ENCODE results near the gene CEP41.

CEP41 gene, protein sequence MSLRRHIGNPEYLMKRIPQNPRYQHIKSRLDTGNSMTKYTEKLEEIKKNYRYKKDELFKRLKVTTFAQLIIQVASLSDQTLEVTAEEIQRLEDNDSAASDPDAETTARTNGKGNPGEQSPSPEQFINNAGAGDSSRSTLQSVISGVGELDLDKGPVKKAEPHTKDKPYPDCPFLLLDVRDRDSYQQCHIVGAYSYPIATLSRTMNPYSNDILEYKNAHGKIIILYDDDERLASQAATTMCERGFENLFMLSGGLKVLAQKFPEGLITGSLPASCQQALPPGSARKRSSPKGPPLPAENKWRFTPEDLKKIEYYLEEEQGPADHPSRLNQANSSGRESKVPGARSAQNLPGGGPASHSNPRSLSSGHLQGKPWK

DNA sequence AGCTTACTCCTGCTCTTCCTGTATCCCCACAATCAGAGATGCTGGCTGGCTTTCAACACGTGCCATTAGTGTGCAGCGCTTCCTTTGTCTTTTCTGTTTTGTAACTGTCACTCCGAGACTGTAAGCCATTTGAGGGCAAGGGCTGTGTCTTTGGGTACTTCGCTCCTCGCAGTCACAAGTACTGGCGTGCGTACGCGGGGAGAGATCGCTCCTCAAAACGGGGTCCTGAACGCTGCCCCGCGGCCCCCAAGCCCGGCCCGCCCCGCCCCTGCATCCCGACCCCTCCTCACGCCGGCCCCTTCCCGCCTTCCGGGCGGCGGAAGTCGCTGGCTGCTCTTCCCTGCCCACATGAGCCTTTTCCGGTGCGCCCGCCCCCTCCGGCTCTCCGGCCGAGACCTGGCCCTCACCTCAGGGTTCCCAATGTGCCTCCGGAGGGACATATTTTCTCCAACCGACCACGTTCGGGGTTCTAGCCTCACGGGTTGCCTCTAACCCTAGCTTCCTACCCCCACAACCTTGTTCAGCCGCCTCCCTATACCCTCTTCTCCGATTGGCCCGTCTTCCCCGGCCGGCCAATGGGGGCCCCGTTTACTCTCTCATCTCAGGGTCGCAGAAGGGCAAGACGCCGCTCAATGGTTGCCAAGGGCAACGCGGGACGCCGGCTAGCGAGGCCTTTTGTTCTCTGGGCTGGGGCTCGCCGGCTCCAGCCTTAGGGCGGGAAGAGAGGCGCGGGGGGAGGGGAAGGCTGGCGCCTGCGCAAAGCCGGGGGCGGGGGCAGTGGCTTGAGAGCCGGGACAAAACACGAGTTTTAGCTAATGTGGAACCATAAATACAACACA, at the start of gene CEP41:
TSS of gene CEP41 (minus strand) at position 490 of the 839 bp plus-strand sequence. CDS start at position 440, 50 bp downstream.
- DNase-seq (ENCODE audit: low read depth): peak; percentile 98

DNA sequence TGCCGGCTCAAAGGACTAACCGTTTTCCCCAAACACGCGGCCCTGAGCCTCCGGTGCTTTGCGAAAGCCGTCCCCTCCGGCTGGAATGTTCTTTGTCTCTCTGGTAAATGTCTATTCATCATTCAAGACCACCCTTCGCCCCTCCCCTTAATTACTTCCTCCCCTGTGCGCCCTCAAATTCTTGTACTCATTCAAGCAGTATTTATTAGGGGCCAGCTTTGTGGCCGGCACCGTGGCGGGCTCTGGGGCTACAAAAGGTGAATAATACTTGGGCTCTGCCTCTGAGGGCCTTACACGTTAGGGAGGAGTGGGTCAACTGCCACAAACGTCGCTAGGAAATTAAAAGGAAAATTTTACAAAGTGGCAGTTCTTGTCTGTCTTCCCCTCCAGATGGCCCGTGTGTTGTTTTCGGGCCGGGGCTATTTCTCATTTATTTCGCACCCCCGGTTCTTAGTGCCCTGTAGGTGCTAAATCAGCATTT, 49.5 kb upstream of the CEP41 start:
- DNase-seq (ENCODE audit: low read depth): no peak

DNA sequence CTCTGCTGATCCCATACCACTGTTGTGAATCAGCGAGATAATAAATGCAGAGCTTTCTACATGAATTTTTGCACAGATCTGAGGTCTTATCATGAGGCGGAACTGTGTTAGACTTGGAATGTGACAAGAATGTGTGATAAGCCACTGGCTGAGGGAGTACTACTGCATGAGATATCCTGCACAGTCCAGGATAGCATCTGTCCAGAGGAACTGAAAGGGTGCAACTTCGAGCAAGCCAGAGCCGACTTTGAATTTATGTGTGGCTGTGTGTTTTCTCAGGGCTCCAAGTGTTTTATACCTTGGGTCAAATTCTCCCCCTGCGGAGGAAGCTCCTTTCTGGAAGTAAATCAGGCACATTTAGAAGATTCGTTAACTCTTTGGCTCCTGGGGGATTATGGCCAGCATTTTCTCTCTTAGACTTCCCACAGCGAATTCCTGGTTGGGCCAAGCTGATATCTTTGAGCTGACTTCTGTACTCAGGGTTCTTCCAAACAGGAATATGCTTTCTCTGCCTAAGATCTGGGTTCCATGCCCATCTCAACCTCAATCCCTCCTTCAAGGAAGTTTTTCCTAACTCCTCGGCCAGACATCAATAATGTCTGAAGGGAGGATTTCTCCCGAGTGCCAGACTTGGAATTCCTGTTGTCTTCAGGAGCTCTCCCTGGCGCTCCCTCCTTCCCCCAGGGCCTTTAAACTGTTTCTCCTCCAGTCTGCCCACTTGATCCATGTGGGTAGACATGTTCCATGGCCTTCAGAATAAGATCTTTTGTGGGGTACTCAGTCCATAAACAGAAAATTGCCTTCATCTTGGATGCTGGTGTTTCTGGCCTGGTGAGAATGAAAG, 48.5 kb upstream of the CEP41 start:
- DNase-seq (ENCODE audit: low read depth): peak; percentile 91

DNA sequence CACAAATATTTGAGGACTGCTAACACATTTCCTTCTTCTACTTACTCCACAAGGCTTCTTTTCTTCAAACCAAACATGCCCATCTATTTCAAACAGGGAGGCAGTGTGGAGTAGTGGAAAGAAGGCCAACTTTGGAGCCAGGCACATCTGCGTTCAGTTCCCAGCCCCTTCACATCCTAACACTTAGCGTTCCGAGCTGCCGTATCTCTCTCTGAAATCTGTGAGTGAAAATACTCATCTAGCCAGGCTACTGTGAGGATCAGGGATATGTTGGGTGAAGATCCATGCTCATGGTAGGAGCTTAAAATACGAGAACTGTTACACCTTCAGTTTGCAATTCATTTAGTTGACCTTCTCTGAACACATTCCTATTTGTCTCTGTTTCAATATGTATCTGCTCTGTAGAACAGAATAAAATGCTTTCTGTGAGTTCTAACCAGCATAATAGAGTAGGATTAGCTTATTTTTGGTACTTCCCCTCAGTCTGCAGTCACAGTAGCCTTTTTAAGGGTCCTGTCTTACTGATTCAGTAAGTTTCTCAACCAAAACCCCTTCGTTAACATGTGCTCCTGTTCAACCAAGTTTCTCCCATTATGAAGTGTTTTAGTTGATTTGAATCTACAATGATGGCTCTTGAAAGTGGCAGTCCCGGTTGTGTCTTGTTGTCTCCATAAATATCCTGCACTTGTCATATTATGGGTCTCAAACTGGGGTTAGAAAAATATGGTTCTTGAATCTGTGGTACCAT, 47.8 kb upstream of the CEP41 start:
- DNase-seq (ENCODE audit: low read depth): peak; percentile 33

DNA sequence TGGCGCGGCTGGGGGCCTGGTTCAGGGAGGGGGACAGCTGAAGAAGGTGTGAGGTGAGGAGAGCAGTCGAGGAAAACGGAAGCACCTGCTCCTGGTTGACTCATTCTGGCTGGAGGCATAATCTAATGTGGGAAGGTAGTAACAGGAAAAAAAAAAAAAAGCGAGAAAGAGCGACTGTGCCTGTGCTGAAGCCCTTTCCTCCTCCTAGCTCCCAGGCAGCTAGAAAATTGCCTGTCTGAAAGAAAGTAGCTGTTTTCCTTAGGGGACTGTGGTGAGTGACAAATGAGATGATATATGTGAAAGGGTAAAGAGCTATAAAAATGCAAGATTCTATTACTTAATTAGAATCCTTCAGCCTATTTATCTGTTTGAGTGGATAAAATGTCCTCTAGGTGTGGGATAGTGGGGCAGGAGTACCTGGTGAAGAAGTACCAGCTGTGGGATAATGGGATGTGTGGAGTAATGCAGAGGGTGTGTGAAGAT, 46.2 kb upstream of the CEP41 start:
- DNase-seq (ENCODE audit: low read depth): no peak

DNA sequence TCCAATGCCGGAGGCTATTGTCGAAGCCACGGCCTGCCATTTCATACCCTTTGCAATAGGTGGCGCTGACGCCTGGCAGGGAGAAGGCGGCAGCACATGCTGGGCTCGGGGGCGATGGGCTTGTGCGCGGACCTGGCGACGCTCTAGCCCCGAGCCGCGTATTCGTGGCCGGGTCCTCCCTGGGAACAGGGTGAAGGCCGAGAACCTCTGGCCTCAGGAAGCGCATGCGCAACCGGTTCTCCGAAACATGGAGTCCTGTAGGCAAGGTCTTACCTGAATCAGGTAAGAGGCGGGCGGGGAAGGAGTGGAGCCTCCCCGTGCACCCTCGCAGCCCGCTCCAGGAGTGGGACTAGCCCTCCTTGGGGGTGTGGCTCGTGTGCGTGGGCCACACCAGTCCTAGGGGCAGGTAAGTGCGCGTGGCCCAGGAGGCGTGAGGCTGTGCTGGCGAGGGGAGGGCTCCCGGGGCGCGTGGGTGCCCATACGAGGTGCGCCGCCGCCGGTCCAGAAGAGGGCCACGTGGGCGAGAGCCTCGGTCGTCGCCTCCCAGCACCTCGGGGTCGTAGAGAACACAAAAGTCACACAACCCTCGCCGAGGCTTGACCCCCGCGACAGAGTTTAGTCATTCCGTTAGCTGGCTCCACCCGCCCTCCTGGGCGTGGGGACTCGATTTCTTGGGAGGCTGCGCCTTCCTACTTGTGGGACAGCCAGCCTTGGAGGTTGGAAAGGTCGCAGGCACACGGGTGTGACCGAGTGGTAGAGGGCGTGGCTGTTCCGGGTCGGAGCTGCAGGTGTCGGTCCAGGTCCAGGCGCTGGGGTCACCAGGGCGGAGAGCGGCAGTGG, 45.5 kb upstream of the CEP41 start:
- peak; percentile 5 for DNase-seq (ENCODE audit: low read depth)

DNA sequence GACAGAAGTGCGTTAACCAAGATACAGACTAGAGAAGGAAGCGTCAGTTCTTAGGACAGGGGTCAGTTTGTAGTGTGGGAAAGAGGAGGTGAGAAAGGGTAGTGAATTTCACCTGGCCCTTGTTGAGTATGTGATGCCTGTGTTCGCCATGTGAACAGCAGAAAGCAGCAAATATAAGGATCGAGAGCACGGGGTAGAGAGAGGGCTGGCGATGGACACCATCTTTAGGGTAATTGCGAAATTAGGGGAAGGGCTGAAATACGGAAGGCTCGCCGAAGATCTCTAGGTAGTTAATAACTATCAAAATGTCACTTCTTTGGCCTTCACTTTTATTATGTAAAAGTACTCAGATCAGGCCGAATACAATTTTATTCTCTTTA, 44.9 kb upstream of the CEP41 start:
- DNase-seq (ENCODE audit: low read depth): no peak

DNA sequence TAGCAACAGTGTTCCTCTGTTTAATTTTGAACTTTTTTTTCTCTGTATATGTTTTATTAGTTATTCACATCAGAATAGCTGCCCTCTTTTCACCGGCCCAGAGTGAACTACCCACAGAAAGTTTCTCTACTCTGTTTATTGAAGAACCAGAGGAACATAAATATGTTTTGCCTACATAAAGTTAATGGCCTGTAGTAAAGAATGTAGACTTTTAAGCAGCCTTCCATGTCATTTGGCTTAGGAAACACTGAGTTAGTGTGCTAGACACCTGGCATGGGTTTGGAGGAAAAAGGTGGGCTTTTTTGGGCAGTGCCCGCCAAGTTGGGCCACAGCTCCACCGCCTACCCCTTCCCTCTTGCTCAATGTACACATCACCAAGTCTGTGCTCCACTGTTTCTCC, 42.2 kb upstream of the CEP41 start:
- DNase-seq (ENCODE audit: low read depth): no peak

DNA sequence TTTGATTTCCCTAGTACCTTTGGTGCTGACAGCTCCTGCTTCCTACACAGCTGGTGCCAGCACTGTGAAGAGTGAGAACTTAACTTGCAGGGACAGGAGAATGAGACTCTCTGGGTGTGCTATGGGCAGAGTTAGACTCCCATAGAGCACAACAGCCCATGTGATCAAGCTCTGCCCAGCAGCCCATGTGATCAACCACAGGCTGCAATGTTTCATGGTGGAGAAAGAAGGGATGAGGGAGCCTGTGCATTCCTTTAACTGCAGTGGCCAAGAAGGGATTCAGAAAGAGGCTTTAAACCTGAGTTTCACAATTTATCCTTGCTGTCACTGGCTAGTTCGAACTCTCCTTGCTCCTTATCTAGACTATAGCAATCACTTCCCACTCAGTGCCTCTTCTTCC, 41.1 kb upstream of the CEP41 start:
- DNase-seq (ENCODE audit: low read depth): peak; percentile 32

DNA sequence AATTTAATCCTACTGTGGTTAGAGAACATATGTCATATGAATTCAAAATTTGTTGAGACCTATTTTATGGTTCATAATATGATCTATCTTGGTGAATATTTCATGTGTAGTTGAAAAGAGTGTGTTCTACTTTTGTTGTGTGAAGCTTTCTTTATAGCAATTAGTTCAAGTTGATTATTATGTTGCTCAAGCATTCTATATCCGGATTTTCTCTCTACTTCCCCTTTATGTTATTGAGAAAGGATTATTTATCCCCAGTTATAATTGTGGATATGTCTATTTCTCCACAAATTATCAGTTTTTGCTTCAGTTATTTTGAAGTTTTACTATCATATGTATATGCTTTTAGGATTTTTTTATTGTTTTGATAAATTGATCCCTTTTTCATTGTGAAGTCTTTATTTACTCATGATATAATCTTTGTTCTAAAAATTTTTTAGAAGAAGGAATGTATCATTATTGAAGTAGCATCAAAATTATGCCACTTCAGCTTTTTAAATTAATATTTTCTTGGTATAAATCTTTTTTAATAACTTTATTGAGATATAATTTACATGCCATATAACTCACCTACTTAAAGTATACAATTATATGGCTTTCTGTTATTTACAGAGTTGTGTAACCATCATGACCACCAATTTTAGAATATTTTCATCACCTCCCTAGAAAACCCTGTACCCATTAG, 39.0 kb upstream of the CEP41 start:
- DNase-seq (ENCODE audit: low read depth): no peak

DNA sequence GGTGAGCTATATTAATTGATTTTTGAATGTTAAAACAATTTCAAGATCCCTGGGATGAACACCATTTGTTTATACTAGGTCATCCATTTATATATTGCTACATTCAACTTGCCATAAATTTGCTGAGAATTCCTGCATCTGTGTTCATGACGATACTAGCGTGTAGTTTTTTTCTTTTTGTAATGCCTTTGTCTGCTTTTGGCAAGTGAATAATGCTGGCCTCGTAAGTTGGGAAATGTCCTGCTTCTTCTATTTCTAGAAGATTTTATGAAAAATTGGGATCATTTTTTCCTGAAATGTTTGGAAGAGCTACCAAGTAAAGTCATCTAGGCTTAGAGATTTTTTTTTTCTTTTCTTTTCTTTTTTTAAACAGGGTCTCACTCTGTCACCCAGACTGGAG, 38.2 kb upstream of the CEP41 start:
- no peak for DNase-seq (ENCODE audit: low read depth)

DNA sequence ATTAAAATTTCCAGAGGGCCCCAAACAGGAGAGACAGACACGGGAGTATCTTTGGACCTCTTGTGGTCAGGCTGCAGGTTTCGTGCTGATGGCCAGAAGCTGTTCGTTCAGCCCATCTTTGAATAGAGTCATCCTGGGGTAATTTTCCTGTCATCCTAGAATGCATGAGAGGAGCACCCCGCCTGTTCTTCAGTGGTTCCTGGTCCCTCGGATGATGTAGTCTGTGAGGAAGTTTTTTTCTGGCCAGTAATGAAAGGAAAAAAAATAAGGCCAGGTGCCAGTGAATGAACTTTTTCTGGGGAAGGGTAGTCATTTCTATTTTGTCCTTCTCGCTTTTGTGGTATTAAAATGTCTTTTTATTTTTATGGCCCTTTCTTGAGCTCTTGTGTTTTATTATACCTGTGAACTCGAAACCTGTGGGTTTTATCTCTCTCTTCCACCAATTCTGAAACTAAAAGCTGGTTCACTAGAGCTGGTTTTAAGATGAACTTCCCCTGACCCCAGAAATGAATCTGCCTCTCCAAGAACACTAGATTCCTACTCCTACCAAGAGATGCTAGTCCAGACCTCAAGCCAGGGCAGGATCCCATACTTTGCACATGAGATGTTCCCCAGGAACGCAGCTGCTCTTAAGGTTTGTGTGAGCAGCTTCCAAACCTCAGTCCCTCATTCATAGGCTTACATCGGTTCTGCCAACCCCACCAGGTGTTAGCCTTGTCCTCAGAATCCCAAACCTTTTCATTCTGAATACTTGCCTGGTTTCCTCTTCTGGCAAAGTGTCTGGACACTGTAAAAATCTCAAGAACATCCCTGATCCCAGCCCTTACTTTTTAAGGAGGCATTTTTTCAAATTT, 35.7 kb upstream of the CEP41 start:
- peak; percentile 56 for DNase-seq (ENCODE audit: low read depth)

DNA sequence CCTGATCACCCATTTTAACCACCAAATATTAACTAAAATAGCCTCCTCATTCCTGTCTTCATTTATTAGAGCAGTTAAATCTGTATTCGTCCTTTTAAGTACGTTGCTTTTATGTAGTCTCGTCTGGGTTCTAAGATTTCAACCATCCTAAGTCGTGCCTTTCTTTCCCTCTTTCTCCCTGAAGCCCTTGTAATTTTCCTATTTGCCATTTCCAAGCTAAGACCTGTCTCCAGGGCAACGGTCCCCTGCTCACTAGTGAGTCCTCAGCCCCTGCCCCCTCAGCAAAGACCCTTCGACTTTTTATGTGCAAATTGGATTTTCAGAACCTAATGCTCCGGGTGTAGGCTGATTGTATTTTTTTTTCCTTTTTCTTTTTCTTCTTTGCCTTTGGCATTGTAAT, 35.0 kb upstream of the CEP41 start:
- no peak for DNase-seq (ENCODE audit: low read depth)

DNA sequence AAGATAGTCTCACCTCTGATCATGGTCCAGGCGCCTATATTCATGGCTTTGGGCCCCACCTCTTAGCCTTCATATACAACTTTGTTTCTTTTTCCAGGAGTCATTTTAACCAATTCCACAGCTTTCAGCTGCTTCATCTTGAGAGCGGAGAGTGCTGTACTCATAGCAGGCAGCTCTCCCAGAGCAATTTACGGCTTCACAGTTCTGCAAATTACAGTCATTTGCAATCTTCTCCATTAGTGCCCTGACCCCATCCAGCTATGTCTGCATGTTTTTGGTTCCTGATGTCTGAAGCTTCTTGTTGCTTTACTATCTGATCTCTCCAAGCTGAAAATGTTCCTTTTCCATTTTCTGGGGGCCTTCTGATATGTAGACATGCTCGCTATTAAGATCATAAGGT, 33.1 kb upstream of the CEP41 start:
- no peak for DNase-seq (ENCODE audit: low read depth)

DNA sequence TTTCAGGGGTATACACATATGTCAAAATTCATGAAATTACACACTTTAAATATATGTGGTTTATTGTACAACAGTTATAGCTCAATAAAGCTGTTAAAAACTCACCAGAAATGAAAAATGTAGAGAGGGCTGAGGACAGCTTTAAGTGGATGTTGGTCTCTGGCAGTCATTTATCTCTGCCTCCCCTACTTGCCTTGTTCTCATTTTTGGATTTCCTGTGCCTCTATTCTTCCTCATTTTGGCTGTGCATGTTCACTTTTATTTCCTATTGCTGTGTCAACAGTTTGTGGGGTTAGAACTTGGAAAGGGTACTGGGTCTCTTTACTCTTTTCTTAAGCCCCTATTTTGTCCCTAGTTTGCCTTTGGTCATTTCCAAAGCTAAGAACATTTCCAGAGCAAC, 32.5 kb upstream of the CEP41 start:
- no peak for DNase-seq (ENCODE audit: low read depth)

DNA sequence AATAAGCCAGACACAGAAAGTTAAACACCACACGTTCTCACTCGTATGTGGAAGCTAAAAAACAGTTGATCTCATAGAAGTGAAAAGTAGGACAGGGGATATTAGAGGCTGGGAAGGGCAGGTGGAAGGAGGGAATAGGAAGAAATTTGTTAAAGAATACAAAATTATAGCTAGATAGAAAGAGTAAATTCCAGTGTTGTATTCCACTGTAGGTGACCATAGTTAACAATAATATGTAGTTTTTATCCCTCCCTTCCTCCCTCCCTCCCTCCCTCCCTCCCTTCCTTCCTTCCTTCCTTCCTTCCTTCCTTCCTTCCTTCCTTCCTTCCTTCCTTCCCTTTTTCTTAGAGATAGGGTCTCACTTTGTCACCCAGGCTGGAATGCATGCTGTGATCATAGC, 31.2 kb upstream of the CEP41 start:
- DNase-seq (ENCODE audit: low read depth): no peak

DNA sequence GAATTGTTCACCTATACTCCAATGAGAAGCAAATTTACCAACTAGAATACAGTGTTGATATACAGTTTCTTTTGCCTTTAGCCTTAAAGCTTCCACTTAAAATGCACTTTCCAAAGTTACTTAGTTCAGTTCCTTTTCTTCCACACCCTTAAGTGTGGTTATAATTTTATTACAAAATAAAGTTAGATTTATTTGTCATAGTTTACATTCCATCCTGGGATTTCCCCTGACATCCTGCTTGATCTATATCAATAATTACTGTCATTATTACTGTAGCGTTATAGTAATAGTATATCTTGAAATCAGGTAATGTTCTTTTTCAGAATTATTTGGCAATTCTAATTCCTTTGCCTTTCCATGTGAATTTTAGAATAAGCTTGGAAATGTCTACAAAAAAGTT, 27.8 kb upstream of the CEP41 start:
- no peak for DNase-seq (ENCODE audit: low read depth)

DNA sequence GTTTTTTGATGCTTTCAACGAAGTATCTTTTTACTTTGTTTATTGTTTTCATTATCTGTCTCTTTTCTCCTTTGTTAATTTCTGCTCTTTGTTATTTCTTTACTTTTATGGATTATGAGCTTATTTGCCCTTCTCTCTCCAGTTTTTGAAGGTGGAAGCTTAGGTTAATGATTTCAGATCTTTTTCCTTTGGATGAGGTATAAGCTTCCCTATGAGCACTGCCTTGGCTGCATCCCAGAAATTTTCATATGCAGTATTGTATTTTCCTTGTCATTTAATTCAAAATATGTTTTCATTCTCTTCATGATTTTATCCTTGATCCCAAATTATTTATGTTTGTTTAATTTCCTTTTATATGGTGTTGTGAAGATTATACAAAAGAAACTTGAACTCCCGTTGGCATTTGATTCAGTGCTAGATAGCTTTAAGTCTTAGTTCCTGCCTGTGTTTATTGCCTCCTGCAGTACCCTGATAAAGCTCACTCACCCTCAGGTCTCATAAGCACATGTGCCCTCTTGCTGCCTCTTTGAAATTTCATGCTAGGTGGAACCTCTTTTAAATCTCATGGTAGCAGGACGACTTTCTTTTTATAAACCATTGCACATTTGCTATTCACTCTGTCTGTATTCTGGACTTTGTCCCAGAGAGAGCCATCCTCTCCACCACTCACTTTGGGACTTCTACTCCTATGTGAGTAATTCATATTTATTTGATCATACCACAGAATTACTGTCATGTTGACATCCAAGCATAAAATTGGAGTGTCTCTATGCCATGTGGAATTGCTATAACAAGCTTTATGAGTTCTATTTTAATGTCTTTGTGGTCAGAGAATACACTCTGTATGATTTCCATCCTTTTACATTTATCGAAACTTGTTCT, 23.0 kb upstream of the CEP41 start:
- DNase-seq (ENCODE audit: low read depth): no peak

All from EH (cell line).